Activated CD8-positive, alpha-beta memory T cell treated with anti-CD3 and anti-CD28 coated beads, Interleukin-2, amount 10 ng/mL, durations not matched to agents 7 days and 5 days (primary cell): ENCODE measurements around the gene MLLT6. TPM values are rescaled to one million over a fixed set of nuclear protein-coding genes. Genes with fewer than 3 reads are reported as not detected.

ENCODE experiments used
- ATAC-seq: fragments of 150-1000 bp; cut with Tn5 transposase; one replicate; pipeline ENCODE4 v1.10.0; 2021; ENCODE audit warnings: moderate library complexity
- CTCF ChIA-PET: fragments of 350-600 bp; sonication (Branson Sonifier 250); formaldehyde crosslinking; loops from one replicate; lab custom pipeline; 2021; ENCODE audit warnings: antibody characterized with exemption; lab: Charles Lee
- DNase-seq: peaks from one replicate; pipeline ENCODE4 v3.0.0-alpha.2; 2020
- H3K27ac Mint-ChIP-seq: one replicate; pipeline ENCODE4 v1.8.0; 2021; ENCODE audit warnings: mild to moderate bottlenecking, mixed read lengths
- H3K27me3 Mint-ChIP-seq: one replicate; pipeline ENCODE4 v1.8.0; 2021; ENCODE audit warnings: mixed read lengths
- H3K36me3 Mint-ChIP-seq: one replicate; pipeline ENCODE4 v1.8.0; 2021; ENCODE audit warnings: mild to moderate bottlenecking, mixed read lengths
- H3K4me1 Mint-ChIP-seq: one replicate; pipeline ENCODE4 v1.8.0; 2021; ENCODE audit warnings: mixed read lengths
- H3K4me3 Mint-ChIP-seq: one replicate; pipeline ENCODE4 v1.8.0; 2021; ENCODE audit warnings: mild to moderate bottlenecking, moderate library complexity, mixed read lengths
- H3K9me3 Mint-ChIP-seq: one replicate; pipeline ENCODE4 v1.8.0; 2022; ENCODE audit warnings: low read depth, mixed read lengths
- total RNA-seq, 2 experiments: library from RNA; stranded (reverse); gene quantifications; one replicate each; pipeline ENCODE4 v1.2.3, GENCODE V29; 2021

Gene MLLT6
- total RNA-seq, 2 experiments from 2014 or later = 223 to 247 TPM

GRCh38 chr17:38748149-38748891 lies 43.2 kb downstream of the MLLT6 start, which contains the start of gene PCGF2:
TSS of gene PCGF2 (minus strand) at chr17:38748336. CDS start at chr17:38740402, 7,934 bp downstream.
- Mint-ChIP-seq H3K4me1 (peaks cover 42% of the 10 kb centered on the region), H3K27ac (no peak within 1 kb of the TSS), H3K9me3 (no peaks in the 10 kb centered on the region), H3K27me3 (peaks cover 61% of the 10 kb centered on the region), H3K36me3 (peaks cover 3% of the 10 kb centered on the region), H3K4me3 (peak within 1 kb of the TSS; percentile 68)
- CTCF ChIA-PET = interaction anchor here (1.2 to 1.8 kb wide), 2 partner anchors 13 to 131 kb away, joined by 3 to 9 read pairs; no protein-coding TSS in a partner anchor
- DNase-seq = no peak
- ATAC-seq = no peak

GRCh38 chr17:38748892-38749222 lies 43.8 kb downstream of the MLLT6 start:
- no peak for ATAC-seq
- peak overlapping the region; percentile 63 for H3K4me3 Mint-ChIP-seq
- H3K27ac Mint-ChIP-seq = no peak overlapping the region
- no peak for DNase-seq
- CTCF ChIA-PET = interaction anchor here (0.9 to 1.8 kb wide), 4 partner anchors 14 to 131 kb away, joined by 3 to 9 read pairs (median 4); no protein-coding TSS in a partner anchor
- peaks cover 6% of the 10 kb centered on the region for H3K36me3 Mint-ChIP-seq
- no peaks in the 10 kb centered on the region for H3K9me3 Mint-ChIP-seq
- peaks cover 45% of the 10 kb centered on the region for H3K4me1 Mint-ChIP-seq
- peaks cover 61% of the 10 kb centered on the region for H3K27me3 Mint-ChIP-seq

- no peak for ATAC-seq
- peaks cover 48% of the 10 kb centered on the region for H3K4me1 Mint-ChIP-seq
- peaks cover 57% of the 10 kb centered on the region for H3K27me3 Mint-ChIP-seq
- H3K4me3 Mint-ChIP-seq = peak overlapping the region; percentile 63
- H3K27ac Mint-ChIP-seq = no peak overlapping the region
- CTCF ChIA-PET = interaction anchor here (0.9 to 1.8 kb wide), 5 partner anchors 12 to 132 kb away, joined by 3 to 9 read pairs (median 4); no protein-coding TSS in a partner anchor
- no peaks in the 10 kb centered on the region for H3K9me3 Mint-ChIP-seq
- peaks cover 8% of the 10 kb centered on the region for H3K36me3 Mint-ChIP-seq
- DNase-seq = no peak
Measured at GRCh38 chr17:38749223-38750043, 44.4 kb downstream of the MLLT6 start.

- H3K9me3 Mint-ChIP-seq = no peaks in the 10 kb centered on the region
- no peak overlapping the region for H3K27ac Mint-ChIP-seq
- H3K36me3 Mint-ChIP-seq = peaks cover 11% of the 10 kb centered on the region
- ATAC-seq (no peak), DNase-seq (no peak)
- H3K27me3 Mint-ChIP-seq = peaks cover 51% of the 10 kb centered on the region
- H3K4me3 Mint-ChIP-seq = peak overlapping the region; percentile 63
- CTCF ChIA-PET = interaction anchor here (0.5 to 2.7 kb wide), 4 partner anchors 12 to 1763 kb away, joined by 3 to 13 read pairs (median 6); no protein-coding TSS in a partner anchor
- H3K4me1 Mint-ChIP-seq = peaks cover 51% of the 10 kb centered on the region
Measured at GRCh38 chr17:38750044-38750311, 44.9 kb downstream of the MLLT6 start.

- Mint-ChIP-seq H3K36me3 (peaks cover 12% of the 10 kb centered on the region), H3K27ac (peak overlapping the region; percentile 93), H3K4me3 (peak overlapping the region; percentile 91), H3K27me3 (peaks cover 47% of the 10 kb centered on the region), H3K9me3 (no peaks in the 10 kb centered on the region), H3K4me1 (peaks cover 50% of the 10 kb centered on the region)
- no peak for ATAC-seq
- CTCF ChIA-PET = interaction anchor here (0.5 to 2.7 kb wide), 6 partner anchors 11 to 1763 kb away, joined by 3 to 13 read pairs (median 4); no protein-coding TSS in a partner anchor
- no peak for DNase-seq
Measured at GRCh38 chr17:38750312-38751121, 45.4 kb downstream of the MLLT6 start.

- H3K27me3 Mint-ChIP-seq = peaks cover 39% of the 10 kb centered on the region
- peaks cover 47% of the 10 kb centered on the region for H3K4me1 Mint-ChIP-seq
- H3K9me3 Mint-ChIP-seq = no peaks in the 10 kb centered on the region
- peak overlapping the region; percentile 93 for H3K27ac Mint-ChIP-seq
- peak overlapping the region; percentile 91 for H3K4me3 Mint-ChIP-seq
- peaks cover 20% of the 10 kb centered on the region for H3K36me3 Mint-ChIP-seq
- no peak for DNase-seq
- no peak for ATAC-seq
- CTCF ChIA-PET = interaction anchor here (1.1 to 2.7 kb wide), 9 partner anchors 10 to 494 kb away, joined by 4 to 13 read pairs (median 6); no protein-coding TSS in a partner anchor
Measured at GRCh38 chr17:38751144-38751807, 46.2 kb downstream of the MLLT6 start.

GRCh38 chr17:38751808-38752307 lies 46.8 kb downstream of the MLLT6 start:
- peaks cover 42% of the 10 kb centered on the region for H3K4me1 Mint-ChIP-seq
- peak overlapping the region; percentile 93 for H3K27ac Mint-ChIP-seq
- H3K9me3 Mint-ChIP-seq = no peaks in the 10 kb centered on the region
- peak overlapping the region; percentile 91 for H3K4me3 Mint-ChIP-seq
- peak; percentile 34 for ATAC-seq
- H3K36me3 Mint-ChIP-seq = peaks cover 22% of the 10 kb centered on the region
- CTCF ChIA-PET = interaction anchor here (0.9 to 2.7 kb wide), 12 partner anchors 10 to 493 kb away, joined by 3 to 13 read pairs (median 5); no protein-coding TSS in a partner anchor
- peaks cover 34% of the 10 kb centered on the region for H3K27me3 Mint-ChIP-seq
- peak; percentile 90 for DNase-seq

- CTCF ChIA-PET = interaction anchor here (0.9 to 2.7 kb wide), 11 partner anchors 9 to 412 kb away, joined by 3 to 13 read pairs (median 5); no protein-coding TSS in a partner anchor
- DNase-seq (peak; percentile 99), ATAC-seq (peak; percentile 89)
- Mint-ChIP-seq H3K4me3 (peak within 1 kb of the TSS; percentile 91), H3K36me3 (peaks cover 24% of the 10 kb centered on the region), H3K9me3 (no peaks in the 10 kb centered on the region), H3K27me3 (peaks cover 32% of the 10 kb centered on the region), H3K4me1 (peaks cover 41% of the 10 kb centered on the region), H3K27ac (peak within 1 kb of the TSS; percentile 93)
Measured at GRCh38 chr17:38752308-38753070, 47.4 kb downstream of the MLLT6 start, which contains the start of gene PSMB3. TSS of gene PSMB3 (plus strand) at chr17:38752741. CDS start at chr17:38752827, 86 bp downstream.

GRCh38 chr17:38753071-38753506 lies 48.0 kb downstream of the MLLT6 start:
- DNase-seq (no peak), ATAC-seq (no peak)
- peak overlapping the region; percentile 91 for H3K4me3 Mint-ChIP-seq
- no peaks in the 10 kb centered on the region for H3K9me3 Mint-ChIP-seq
- peaks cover 27% of the 10 kb centered on the region for H3K36me3 Mint-ChIP-seq
- H3K27me3 Mint-ChIP-seq = peaks cover 30% of the 10 kb centered on the region
- CTCF ChIA-PET = interaction anchor here (1.0 to 2.7 kb wide), 5 partner anchors 8 to 412 kb away, joined by 3 to 10 read pairs (median 6); no protein-coding TSS in a partner anchor
- H3K4me1 Mint-ChIP-seq = peaks cover 38% of the 10 kb centered on the region
- H3K27ac Mint-ChIP-seq = peak overlapping the region; percentile 93

GRCh38 chr17:38761612-38762011 lies 56.5 kb downstream of the MLLT6 start:
- CTCF ChIA-PET = interaction anchor here (0.7 to 1.9 kb wide), 12 partner anchors 9 to 413 kb away, joined by 3 to 6 read pairs (median 4); partner anchors contain the start of genes LASP1 and PSMB3
- peak overlapping the region; percentile 65 for H3K27ac Mint-ChIP-seq
- H3K27me3 Mint-ChIP-seq = no peaks in the 10 kb centered on the region
- DNase-seq = peak; percentile 61
- no peaks in the 10 kb centered on the region for H3K9me3 Mint-ChIP-seq
- peaks cover 23% of the 10 kb centered on the region for H3K4me1 Mint-ChIP-seq
- peaks cover 47% of the 10 kb centered on the region for H3K36me3 Mint-ChIP-seq
- ATAC-seq = peak; percentile 64
- no peak overlapping the region for H3K4me3 Mint-ChIP-seq

- no peak overlapping the region for H3K27ac Mint-ChIP-seq
- H3K4me3 Mint-ChIP-seq = no peak overlapping the region
- CTCF ChIA-PET = interaction anchor here (0.7 to 1.9 kb wide), 12 partner anchors 10 to 413 kb away, joined by 3 to 6 read pairs (median 4); partner anchors contain the start of genes LASP1 and PSMB3
- DNase-seq (no peak), ATAC-seq (no peak)
- H3K9me3 Mint-ChIP-seq = no peaks in the 10 kb centered on the region
- peaks cover 23% of the 10 kb centered on the region for H3K4me1 Mint-ChIP-seq
- H3K36me3 Mint-ChIP-seq = peaks cover 47% of the 10 kb centered on the region
- H3K27me3 Mint-ChIP-seq = no peaks in the 10 kb centered on the region
Measured at GRCh38 chr17:38762231-38762630, 57.2 kb downstream of the MLLT6 start.
